Karpas-422 (cell line): ENCODE data around the gene KLHDC10. TPM values are rescaled to one million over a fixed set of nuclear protein-coding genes. Genes with fewer than 3 reads are reported as not detected.

Experiments used
- DNase-seq: peaks from one replicate; pipeline ENCODE4 v3.0.0-alpha.2; 2015
- H2AFZ ChIP-seq: fragments of 200-600 bp; sonication (generic); 2 replicates; pipeline ENCODE4 v1.6.1; 2014; ENCODE audit warnings: antibody characterized with exemption, low read length, mixed read lengths
- H3K27ac ChIP-seq: fragments of 200-600 bp; sonication (generic); 2 replicates; pipeline ENCODE4 v1.5.1; 2014; ENCODE audit warnings: mild to moderate bottlenecking, low read length, moderate library complexity
- H3K27me3 ChIP-seq: fragments of 200-600 bp; sonication (generic); 2 replicates; pipeline ENCODE4 v1.6.1; 2014; ENCODE audit warnings: low read length, mixed read lengths
- H3K36me3 ChIP-seq: fragments of 200-600 bp; sonication (generic); 2 replicates; pipeline ENCODE4 v1.6.1; 2014; ENCODE audit warnings: low read length, mixed read lengths; ENCODE audit not compliant: insufficient read depth
- H3K4me1 ChIP-seq: fragments of 200-600 bp; sonication (generic); 2 replicates; pipeline ENCODE4 v1.6.1; 2014; ENCODE audit warnings: mild to moderate bottlenecking, low read length, mixed read lengths
- H3K4me2 ChIP-seq: fragments of 200-600 bp; sonication (generic); 2 replicates; pipeline ENCODE4 v1.6.1; 2014; ENCODE audit warnings: low read length, low read depth, mild to moderate bottlenecking; ENCODE audit not compliant: poor library complexity, severe bottlenecking
- H3K4me3 ChIP-seq: fragments of 200-600 bp; sonication (generic); 2 replicates; pipeline ENCODE4 v1.5.1; 2014; ENCODE audit warnings: mild to moderate bottlenecking, antibody characterized with exemption, low read length, mixed read lengths
- H3K79me2 ChIP-seq: fragments of 200-600 bp; sonication (generic); 2 replicates; pipeline ENCODE4 v1.6.1; 2014; ENCODE audit warnings: mild to moderate bottlenecking, low read length, mixed read lengths
- H3K9ac ChIP-seq: fragments of 200-600 bp; sonication (generic); 2 replicates; pipeline ENCODE4 v1.6.0; 2014; ENCODE audit warnings: low read length
- H3K9me2 ChIP-seq: fragments of 200-600 bp; sonication (generic), shearing (Covaris generic); replicated peaks from 2 replicates; pipeline ENCODE4 v1.6.0; 2014; ENCODE audit warnings: mild to moderate bottlenecking, low read length, moderate library complexity; ENCODE audit not compliant: insufficient read depth
- H3K9me3 ChIP-seq: fragments of 300-700, 200-600 bp; sonication (generic); 2 replicates; pipeline ENCODE4 v1.6.1; 2014; ENCODE audit warnings: low read length, mixed read lengths
- H4K20me1 ChIP-seq: fragments of 200-600 bp; sonication (generic); 2 replicates; pipeline ENCODE4 v1.6.1; 2014; ENCODE audit warnings: mild to moderate bottlenecking, antibody characterized with exemption, low read length, low read depth; ENCODE audit not compliant: insufficient read depth
- total RNA-seq: library from RNA; depleted of rRNA; stranded (reverse); fragments of >200 nt; shearing (Covaris generic); gene quantifications from 2 replicates; pipeline ENCODE4 v1.2.3, GENCODE V29; 2014; ENCODE audit warnings: low replicate concordance

Gene KLHDC10
- total RNA-seq, 1 experiment from 2014 or later, result 14.1 TPM

- H3K4me3 ChIP-seq, result no peak overlapping the region
- H3K4me2 ChIP-seq, result no peak overlapping the region
Measured at GRCh38 chr7:130136579-130137167, 66.3 kb downstream of the KLHDC10 start.

GRCh38 chr7:130137207-130137606 lies 66.9 kb downstream of the KLHDC10 start:
- H3K36me3 ChIP-seq, result 0 out of 2 replicates have a peak, but pooled peaks cover 4% of the 10 kb centered on the region
- H3K4me3 ChIP-seq, result no peak overlapping the region

More at GRCh38 chr7:130136579-130137167, 66.3 kb downstream of the KLHDC10 start:
- H3K27ac ChIP-seq, result no peak overlapping the region
- no peaks in the 10 kb centered on the region for H3K9me2 ChIP-seq
- no peaks in the 10 kb centered on the region for H3K79me2 ChIP-seq
- H3K27me3 ChIP-seq, result no peaks in the 10 kb centered on the region
- no peaks in the 10 kb centered on the region for H3K4me1 ChIP-seq
- no peak for DNase-seq
- H2AFZ ChIP-seq, result no peak overlapping the region
- H3K36me3 ChIP-seq, result peaks cover 4% of the 10 kb centered on the region; the same call in 1 of the 2 replicates
- H3K9me3 ChIP-seq, result no peaks in the 10 kb centered on the region
- H3K9ac ChIP-seq, result no peak overlapping the region
- H4K20me1 ChIP-seq, result no peaks in the 10 kb centered on the region

DNA sequence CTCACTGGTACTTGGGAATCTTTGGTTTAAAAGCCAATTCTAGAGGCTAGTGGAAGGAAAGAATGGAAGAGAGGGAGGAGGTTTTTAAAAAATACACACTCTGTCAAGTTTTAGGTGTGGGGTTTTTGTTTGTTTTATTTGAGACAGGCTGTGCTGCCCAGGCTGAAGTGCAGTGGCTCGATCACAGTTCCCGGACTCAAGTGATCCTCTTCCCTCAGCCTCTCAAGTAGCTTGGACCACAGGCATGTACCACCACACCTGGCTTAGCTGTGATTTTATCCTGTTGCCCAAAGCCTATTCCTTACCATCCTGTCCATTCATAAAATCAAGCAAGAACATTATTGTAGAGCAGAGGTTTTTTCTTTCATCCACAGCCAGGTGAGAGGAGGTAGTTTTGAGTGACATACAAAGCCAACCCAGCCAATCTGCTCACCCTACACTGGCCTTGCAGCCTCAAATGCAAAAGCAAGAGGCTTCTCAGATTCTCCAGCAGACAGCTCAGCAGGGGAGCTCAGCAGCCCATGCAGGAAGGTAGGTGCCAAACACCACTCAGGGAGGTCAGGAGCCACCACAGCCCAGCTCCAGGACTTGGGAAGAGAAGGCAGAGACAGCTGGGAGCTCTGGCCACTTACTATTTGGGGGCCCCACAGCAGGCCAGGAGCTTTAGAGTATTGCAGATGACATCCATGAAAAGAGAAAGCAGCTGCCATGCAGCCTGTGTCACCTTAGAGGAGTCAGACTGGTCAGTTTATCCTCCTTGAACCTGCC lies 69.0 kb downstream of the KLHDC10 start:
- Histone ChIP-seq H3K9me3 (no peaks in the 10 kb centered on the region), H3K27ac (no peak overlapping the region), H3K9me2 (no peaks in the 10 kb centered on the region), H3K4me3 (no peak overlapping the region), H2AFZ (no peak overlapping the region), H3K9ac (no peak overlapping the region), H3K4me2 (no peak overlapping the region), H3K79me2 (no peaks in the 10 kb centered on the region), H3K27me3 (no peaks in the 10 kb centered on the region), H4K20me1 (no peaks in the 10 kb centered on the region), H3K36me3 (0 out of 2 replicates have a peak, but pooled peaks cover 4% of the 10 kb centered on the region), H3K4me1 (no peaks in the 10 kb centered on the region)
- DNase-seq, result no peak

More at GRCh38 chr7:130137207-130137606, 66.9 kb downstream of the KLHDC10 start:
- DNase-seq, result no peak
- Histone ChIP-seq H3K4me1 (no peaks in the 10 kb centered on the region), H3K9me2 (no peaks in the 10 kb centered on the region), H3K27me3 (no peaks in the 10 kb centered on the region), H4K20me1 (no peaks in the 10 kb centered on the region), H3K79me2 (no peaks in the 10 kb centered on the region), H3K4me2 (no peak overlapping the region), H3K9me3 (no peaks in the 10 kb centered on the region), H3K27ac (no peak overlapping the region), H3K9ac (no peak overlapping the region), H2AFZ (no peak overlapping the region)

DNA sequence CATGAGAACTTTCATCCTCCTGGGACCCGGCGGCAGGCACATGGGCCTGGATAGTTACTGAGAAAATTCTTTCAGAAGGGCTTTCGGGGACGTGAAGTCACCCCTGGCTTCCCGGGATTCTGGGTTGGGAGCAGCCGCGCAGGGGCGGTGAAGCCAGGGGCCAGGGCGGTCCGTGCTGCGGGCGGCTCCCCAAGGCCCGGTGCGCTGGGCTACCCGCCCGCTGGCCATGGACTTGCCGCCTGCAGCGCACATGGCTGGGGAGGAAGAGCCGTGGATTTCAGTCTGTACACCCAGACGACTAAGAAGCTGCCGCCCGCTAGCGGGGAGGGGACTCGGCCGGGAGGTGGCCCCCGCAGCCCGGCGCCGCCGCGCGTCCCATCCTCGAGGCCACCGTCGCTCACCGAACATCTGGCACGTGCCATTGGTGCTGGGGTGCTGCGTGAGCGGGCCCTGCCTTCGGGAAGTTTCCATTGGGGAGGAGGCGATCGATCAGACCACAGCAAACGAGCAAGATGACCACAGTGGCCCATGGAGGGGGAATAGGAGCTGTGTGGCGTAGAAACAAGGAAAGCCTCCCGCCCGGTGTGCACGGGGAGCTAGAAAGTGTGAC lies 70.3 kb downstream of the KLHDC10 start:
- no peaks in the 10 kb centered on the region for H3K27me3 ChIP-seq
- no peaks in the 10 kb centered on the region for H4K20me1 ChIP-seq
- H3K36me3 ChIP-seq, result 0 out of 2 replicates have a peak, but pooled peaks cover 4% of the 10 kb centered on the region
- H3K4me1 ChIP-seq, result no peaks in the 10 kb centered on the region
- no peak overlapping the region for H3K4me3 ChIP-seq
- H2AFZ ChIP-seq, result no peak overlapping the region
- no peak overlapping the region for H3K4me2 ChIP-seq
- no peak overlapping the region for H3K27ac ChIP-seq
- H3K9me2 ChIP-seq, result no peaks in the 10 kb centered on the region
- DNase-seq, result no peak
- no peaks in the 10 kb centered on the region for H3K9me3 ChIP-seq
- no peaks in the 10 kb centered on the region for H3K79me2 ChIP-seq
- no peak overlapping the region for H3K9ac ChIP-seq

DNA sequence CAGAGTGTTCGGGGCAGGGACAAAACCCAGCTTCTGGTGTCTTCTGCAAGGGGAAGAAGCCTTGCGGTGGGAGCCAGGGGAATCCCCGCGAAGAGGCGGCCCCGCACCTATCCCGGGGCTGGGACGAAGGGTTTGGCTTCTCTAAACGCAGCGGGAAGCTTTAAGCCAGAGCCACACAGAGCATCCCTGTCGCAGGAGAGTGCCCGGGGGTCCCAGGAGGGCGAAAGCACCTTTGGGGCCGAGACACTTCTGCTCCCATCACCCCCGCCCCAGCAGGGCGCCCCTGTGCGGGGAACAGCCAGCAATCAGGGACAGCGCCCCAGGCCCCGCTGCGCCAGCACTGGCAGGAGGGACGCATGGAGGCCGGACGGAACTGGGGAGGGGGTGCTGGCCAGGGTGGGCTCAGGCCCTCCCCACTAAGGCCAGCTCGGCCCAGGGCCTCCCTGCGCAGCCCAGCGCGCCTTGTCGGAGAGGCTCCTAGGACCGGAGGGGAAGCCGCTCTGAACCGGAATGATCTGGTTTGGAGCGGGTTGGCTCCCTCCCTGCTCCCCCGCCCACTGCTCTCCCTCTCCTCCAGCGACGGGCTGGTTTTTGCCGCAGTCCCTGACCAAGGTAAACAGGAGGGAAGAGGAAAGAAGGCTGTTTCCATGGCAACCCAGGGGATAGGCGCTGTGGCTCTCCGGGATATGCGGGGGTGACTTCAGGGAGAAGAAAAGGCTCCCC lies 71.0 kb downstream of the KLHDC10 start:
- DNase-seq, result no peak
- 0 out of 2 replicates have a peak, but pooled peaks cover 4% of the 10 kb centered on the region for H3K36me3 ChIP-seq
- no peaks in the 10 kb centered on the region for H3K79me2 ChIP-seq
- H2AFZ ChIP-seq, result no peak overlapping the region
- no peak overlapping the region for H3K4me2 ChIP-seq
- no peaks in the 10 kb centered on the region for H3K4me1 ChIP-seq
- no peak overlapping the region for H3K9ac ChIP-seq
- H3K27ac ChIP-seq, result no peak overlapping the region
- no peak overlapping the region for H3K4me3 ChIP-seq
- no peaks in the 10 kb centered on the region for H3K9me3 ChIP-seq
- no peaks in the 10 kb centered on the region for H3K9me2 ChIP-seq
- no peaks in the 10 kb centered on the region for H4K20me1 ChIP-seq
- H3K27me3 ChIP-seq, result no peaks in the 10 kb centered on the region

DNA sequence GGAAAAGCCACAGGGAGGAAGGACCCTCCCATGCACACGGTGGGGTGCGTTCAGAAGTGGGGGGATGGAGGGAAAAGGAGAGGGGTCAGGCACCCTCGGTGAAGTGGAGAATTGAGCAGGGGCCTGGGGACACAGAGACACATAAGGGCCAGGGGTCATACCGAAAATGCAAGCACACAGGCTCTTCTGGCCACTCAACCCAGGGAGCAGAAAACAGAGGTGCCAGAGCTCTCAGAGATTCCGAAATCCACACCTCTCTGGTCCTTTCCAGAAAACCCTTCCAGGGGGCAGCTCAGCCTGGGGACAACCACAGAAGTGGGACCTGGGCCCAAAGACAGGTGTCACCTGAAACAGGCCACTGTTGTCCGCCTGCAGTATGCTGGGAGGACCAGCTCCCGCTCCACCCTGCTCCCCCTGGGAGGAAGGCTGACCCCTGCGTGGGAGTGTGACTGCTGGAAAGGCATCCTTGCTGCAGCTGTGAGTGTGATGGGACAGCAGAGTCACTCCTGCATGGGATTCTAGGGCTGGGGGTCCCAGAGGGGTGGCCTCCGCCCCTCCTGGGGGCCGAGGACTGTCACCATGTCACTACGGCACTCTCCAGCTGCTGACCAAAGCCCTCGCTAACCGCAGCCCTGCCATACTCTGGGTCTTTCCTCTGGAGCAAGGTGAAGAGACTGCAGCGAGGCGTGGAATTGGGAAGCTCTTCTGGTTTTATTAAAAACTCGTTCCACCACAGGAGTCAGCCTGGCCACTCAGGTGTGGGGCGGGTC lies 71.7 kb downstream of the KLHDC10 start:
- no peak overlapping the region for H3K27ac ChIP-seq
- no peak overlapping the region for H3K4me3 ChIP-seq
- no peak overlapping the region for H3K4me2 ChIP-seq

DNA sequence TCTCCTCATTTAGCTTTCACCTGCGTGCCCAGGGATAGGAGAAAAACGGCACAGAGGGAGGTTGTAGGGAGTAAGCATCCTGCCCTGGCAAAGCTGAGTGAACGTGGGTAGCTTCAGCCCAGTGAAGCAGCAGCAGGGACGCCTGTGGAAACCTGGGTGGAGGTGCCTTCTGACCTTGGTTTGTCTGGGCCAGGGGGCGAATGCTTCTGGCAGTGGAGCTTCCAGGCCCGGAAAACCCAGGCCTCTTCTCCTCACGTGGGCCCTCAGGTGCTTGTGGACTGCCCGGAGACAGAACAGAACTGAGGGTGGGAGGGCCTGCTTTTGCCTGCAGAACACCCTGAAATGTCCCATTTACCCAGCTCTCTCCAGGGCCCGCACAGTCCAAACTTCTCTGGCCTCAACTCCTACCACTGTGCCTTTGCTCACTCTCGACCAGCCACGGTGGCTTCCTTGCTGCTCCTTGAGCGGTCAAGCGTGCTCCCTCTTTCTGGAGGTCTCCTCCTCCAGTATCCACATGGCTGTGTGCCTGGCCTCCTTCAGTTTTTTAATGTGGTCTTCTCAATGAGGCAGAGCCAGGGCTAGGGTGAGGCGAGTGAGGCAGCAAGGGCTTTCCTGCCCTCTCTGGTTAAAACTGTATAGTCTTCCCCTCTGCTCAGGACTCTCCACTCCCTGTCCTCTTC lies 72.5 kb downstream of the KLHDC10 start:
- H3K36me3 ChIP-seq, result no peaks in the 10 kb centered on the region
- H3K4me1 ChIP-seq, result no peaks in the 10 kb centered on the region
- H4K20me1 ChIP-seq, result no peaks in the 10 kb centered on the region
- no peaks in the 10 kb centered on the region for H3K27me3 ChIP-seq
- H3K9me3 ChIP-seq, result no peaks in the 10 kb centered on the region
- H3K79me2 ChIP-seq, result no peaks in the 10 kb centered on the region
- no peak overlapping the region for H3K9ac ChIP-seq
- H2AFZ ChIP-seq, result no peak overlapping the region
- no peak for DNase-seq
- no peaks in the 10 kb centered on the region for H3K9me2 ChIP-seq
- H3K4me3 ChIP-seq, result no peak overlapping the region
- H3K4me2 ChIP-seq, result no peak overlapping the region
- no peak overlapping the region for H3K27ac ChIP-seq

More for the DNA sequence above, 71.7 kb downstream of the KLHDC10 start:
- no peaks in the 10 kb centered on the region for H4K20me1 ChIP-seq
- H3K9me2 ChIP-seq, result no peaks in the 10 kb centered on the region
- H3K9me3 ChIP-seq, result no peaks in the 10 kb centered on the region
- H3K27me3 ChIP-seq, result no peaks in the 10 kb centered on the region
- no peak for DNase-seq
- H3K4me1 ChIP-seq, result no peaks in the 10 kb centered on the region
- no peak overlapping the region for H3K9ac ChIP-seq
- H3K79me2 ChIP-seq, result no peaks in the 10 kb centered on the region
- H2AFZ ChIP-seq, result no peak overlapping the region
- H3K36me3 ChIP-seq, result 0 out of 2 replicates have a peak, but pooled peaks cover 3% of the 10 kb centered on the region
